ENCODE data around the gene CHD6.

Gene CHD6

GRCh38 chr20:41380551-41381193, 237.5 kb downstream of the CHD6 start:
- Mint-ChIP-seq H3K27ac (no peak overlapping the region), H3K4me1 (ENCODE audit: low read depth) (peaks cover 5% of the 10 kb centered on the region), H3K36me3 (ENCODE audit: low read depth) (no peaks in the 10 kb centered on the region), H3K4me3 (no peak overlapping the region), H3K9me3 (no peaks in the 10 kb centered on the region), H3K27me3 (ENCODE audit: low read depth) (peaks cover 47% of the 10 kb centered on the region)

- Mint-ChIP-seq H3K4me3 (no peak overlapping the region), H3K36me3 (ENCODE audit: low read depth) (no peaks in the 10 kb centered on the region), H3K27ac (no peak overlapping the region), H3K4me1 (ENCODE audit: low read depth) (peaks cover 5% of the 10 kb centered on the region), H3K9me3 (no peaks in the 10 kb centered on the region), H3K27me3 (ENCODE audit: low read depth) (peaks cover 43% of the 10 kb centered on the region)
These were observed 238.6 kb downstream of the CHD6 start for GRCh38 chr20:41379551-41379950.

DNA sequence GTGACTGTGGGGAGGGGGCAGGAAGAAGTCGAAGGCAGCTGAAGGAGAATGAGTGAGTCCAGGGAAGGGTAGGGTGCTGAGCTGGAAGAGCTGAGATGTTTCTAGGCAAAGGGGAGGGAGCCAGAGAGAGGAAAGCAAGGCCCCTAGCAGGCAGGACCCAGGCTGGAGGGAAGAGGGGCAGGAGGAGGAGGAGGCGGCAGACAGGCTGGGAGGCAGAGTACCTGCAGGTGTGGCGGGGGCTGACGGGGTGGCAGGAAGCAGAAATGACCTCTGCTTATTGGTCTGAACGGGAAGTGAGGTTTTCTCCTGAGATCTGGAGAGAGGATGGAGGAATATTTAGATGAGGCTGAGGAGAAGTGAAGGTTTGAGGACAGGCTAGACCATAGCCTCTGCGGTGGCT, 240.9 kb downstream of the CHD6 start:
- Mint-ChIP-seq H3K27me3 (ENCODE audit: low read depth) (peaks cover 45% of the 10 kb centered on the region), H3K9me3 (peaks cover 6% of the 10 kb centered on the region), H3K27ac (no peak overlapping the region), H3K4me1 (ENCODE audit: low read depth) (peaks cover 5% of the 10 kb centered on the region), H3K36me3 (ENCODE audit: low read depth) (peaks cover 1% of the 10 kb centered on the region), H3K4me3 (no peak overlapping the region)

DNA sequence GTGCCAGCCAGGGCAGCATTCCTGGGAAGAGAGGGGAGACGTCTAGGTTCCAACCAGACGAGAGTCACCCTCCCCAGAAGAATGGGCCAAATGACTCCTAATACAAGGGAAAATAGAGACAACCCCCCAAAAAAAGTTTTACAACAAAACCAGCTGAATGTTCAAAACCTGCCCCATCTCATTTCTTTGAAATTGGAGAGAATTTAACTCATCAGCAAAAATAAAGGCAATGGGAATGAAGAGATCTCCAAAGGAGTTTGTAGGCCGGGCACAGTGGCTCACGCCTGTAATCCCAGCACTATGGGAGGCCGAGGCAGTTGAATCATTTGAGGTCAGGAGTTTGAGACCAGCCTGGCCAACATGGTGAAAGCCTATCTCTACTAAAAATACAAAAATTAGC, 241.8 kb downstream of the CHD6 start:
- peaks cover 6% of the 10 kb centered on the region for H3K9me3 Mint-ChIP-seq
- H3K4me1 Mint-ChIP-seq (ENCODE audit: low read depth), result peaks cover 5% of the 10 kb centered on the region
- peaks cover 1% of the 10 kb centered on the region for H3K36me3 Mint-ChIP-seq (ENCODE audit: low read depth)
- no peak overlapping the region for H3K27ac Mint-ChIP-seq
- H3K27me3 Mint-ChIP-seq (ENCODE audit: low read depth), result peaks cover 45% of the 10 kb centered on the region
- no peak overlapping the region for H3K4me3 Mint-ChIP-seq

GRCh38 chr20:41375846-41376245, 242.3 kb downstream of the CHD6 start:
- H3K4me3 Mint-ChIP-seq, result no peak overlapping the region
- H3K27me3 Mint-ChIP-seq (ENCODE audit: low read depth), result peaks cover 47% of the 10 kb centered on the region
- H3K27ac Mint-ChIP-seq, result no peak overlapping the region

DNA sequence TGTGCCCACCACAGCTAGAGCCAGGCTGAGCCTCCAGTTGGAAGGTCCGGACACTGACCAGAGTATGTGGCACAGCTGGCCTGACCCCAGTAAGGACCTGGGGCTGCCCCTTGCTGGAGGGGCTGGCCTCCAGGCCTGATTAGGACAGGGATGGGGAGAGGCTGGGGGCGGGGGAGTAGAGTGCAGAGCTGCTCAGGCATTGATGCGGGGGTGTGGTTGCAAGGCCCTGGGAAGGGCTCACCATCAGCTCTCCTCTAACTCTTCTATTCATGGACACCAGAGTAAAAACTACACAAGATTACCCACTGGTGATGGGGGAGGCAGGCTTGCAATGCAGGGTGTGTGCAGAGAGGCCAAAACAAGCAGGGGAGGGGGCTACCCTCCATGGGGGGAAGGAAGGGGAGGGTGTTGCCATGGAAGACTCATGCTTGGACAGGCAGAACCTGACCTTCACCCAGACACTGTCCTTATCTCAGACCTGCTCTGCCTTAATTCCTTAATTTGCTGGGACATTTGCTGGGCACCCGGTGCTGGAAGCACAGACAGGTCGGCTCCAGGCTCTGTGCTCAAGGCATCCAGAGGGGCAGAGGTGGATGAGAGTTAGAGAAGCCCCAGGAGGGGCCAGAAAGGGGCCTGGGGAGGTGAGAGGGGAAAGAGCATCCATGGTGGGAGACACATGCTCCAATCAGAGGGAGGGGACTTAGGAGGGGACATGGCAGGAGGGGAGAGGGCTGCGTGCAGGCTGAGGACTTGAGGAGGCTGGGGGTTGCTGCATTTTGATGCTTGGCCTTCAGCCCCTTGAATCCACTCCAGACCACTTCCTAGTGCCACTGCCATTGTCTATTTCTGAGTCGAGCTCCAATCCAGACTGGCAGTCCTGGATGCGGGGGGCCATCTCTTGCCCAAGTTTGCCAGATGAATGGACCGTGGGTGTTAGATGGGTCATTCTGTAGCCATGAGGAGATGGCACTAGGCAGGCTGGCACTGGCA, 244.0 kb downstream of the CHD6 start:
- H3K4me3 Mint-ChIP-seq, result no peak overlapping the region
- no peak overlapping the region for H3K27ac Mint-ChIP-seq
- H3K4me1 Mint-ChIP-seq (ENCODE audit: low read depth), result no peaks in the 10 kb centered on the region
- H3K27me3 Mint-ChIP-seq (ENCODE audit: low read depth), result peaks cover 33% of the 10 kb centered on the region
- H3K36me3 Mint-ChIP-seq (ENCODE audit: low read depth), result peaks cover 1% of the 10 kb centered on the region
- H3K9me3 Mint-ChIP-seq, result peaks cover 6% of the 10 kb centered on the region

More at GRCh38 chr20:41375846-41376245, 242.3 kb downstream of the CHD6 start:
- Mint-ChIP-seq H3K9me3 (peaks cover 6% of the 10 kb centered on the region), H3K4me1 (ENCODE audit: low read depth) (peaks cover 3% of the 10 kb centered on the region), H3K36me3 (ENCODE audit: low read depth) (peaks cover 1% of the 10 kb centered on the region)

DNA sequence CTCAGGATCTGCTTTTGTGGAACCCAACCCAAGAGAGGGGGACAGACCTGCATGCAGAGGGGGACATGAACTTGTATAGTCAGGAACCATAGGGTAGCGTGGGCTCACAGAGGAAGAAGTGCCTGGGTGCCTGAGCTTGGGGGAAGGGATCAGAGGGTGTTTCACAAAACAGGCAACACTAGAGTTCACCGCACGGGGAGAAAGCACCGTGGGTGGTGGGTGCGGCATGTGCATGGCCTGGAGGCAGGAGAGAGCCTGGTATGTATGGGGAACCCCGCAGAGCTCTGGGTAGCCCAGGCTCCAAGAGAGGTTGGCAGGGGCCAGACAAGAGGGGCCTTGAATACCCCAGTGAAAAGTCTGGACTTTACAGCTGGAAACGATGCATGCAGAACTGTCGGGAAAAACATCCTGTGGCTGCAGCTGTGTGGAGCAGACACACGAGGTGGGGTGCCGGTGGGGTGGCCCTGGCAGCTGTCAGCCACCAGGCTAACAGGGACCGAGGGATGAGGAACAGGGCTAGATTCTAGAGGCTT, 244.9 kb downstream of the CHD6 start:
- Mint-ChIP-seq H3K27ac (no peak overlapping the region), H3K27me3 (ENCODE audit: low read depth) (peaks cover 36% of the 10 kb centered on the region), H3K4me1 (ENCODE audit: low read depth) (no peaks in the 10 kb centered on the region)

DNA sequence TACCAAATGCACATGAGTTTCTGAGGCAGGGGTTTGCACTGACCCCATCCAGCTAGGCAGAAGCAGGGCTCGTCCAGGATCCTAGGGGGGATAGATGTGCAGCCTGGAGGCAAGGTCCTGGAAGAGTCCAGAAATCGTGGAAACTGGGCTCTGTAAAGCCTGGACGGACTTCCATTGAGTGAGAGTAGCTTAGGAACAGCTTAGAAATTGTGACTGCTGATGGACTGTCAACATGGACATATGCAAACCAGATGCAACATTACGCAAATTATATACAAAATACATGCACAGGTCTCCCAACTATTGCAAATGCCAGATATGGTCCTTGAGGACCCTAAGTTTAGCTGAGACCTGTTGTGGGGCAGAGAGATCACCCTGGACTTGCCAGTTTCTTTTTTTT, 246.8 kb downstream of the CHD6 start:
- H3K4me1 Mint-ChIP-seq (ENCODE audit: low read depth), result no peaks in the 10 kb centered on the region
- H3K27me3 Mint-ChIP-seq (ENCODE audit: low read depth), result peaks cover 33% of the 10 kb centered on the region
- H3K4me3 Mint-ChIP-seq, result no peak overlapping the region
- peaks cover 6% of the 10 kb centered on the region for H3K9me3 Mint-ChIP-seq
- no peak overlapping the region for H3K27ac Mint-ChIP-seq
- peaks cover 1% of the 10 kb centered on the region for H3K36me3 Mint-ChIP-seq (ENCODE audit: low read depth)

More for the DNA sequence above, 244.9 kb downstream of the CHD6 start:
- Mint-ChIP-seq H3K4me3 (no peak overlapping the region), H3K9me3 (peaks cover 6% of the 10 kb centered on the region), H3K36me3 (ENCODE audit: low read depth) (peaks cover 1% of the 10 kb centered on the region)

DNA sequence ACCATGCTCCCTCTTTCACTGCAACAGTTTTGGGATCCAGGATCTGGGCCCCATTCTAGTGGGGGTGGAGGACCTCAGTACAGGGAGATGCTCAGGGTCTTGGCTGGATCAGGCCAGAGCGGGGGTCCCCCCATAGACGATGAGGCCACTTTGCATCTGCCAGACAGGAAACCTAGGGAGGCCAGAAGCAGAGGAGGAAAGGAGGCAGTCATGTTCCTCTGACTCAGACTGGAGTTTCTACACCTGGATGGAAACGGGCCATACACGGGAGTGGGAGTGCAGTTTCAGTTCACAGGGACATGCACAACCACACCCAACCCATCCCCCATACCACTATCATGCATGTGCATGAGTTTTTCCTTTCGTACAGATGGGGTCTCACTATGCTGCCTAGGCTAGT, 248.0 kb downstream of the CHD6 start:
- H3K4me1 Mint-ChIP-seq (ENCODE audit: low read depth), result no peaks in the 10 kb centered on the region
- H3K27me3 Mint-ChIP-seq (ENCODE audit: low read depth), result peaks cover 39% of the 10 kb centered on the region
- H3K27ac Mint-ChIP-seq, result no peak overlapping the region
- no peak overlapping the region for H3K4me3 Mint-ChIP-seq
- H3K36me3 Mint-ChIP-seq (ENCODE audit: low read depth), result peaks cover 1% of the 10 kb centered on the region
- H3K9me3 Mint-ChIP-seq, result peaks cover 6% of the 10 kb centered on the region

- no peaks in the 10 kb centered on the region for H3K4me1 Mint-ChIP-seq (ENCODE audit: low read depth)
- peaks cover 6% of the 10 kb centered on the region for H3K9me3 Mint-ChIP-seq
- no peak overlapping the region for H3K27ac Mint-ChIP-seq
- H3K36me3 Mint-ChIP-seq (ENCODE audit: low read depth), result peaks cover 1% of the 10 kb centered on the region
- peaks cover 44% of the 10 kb centered on the region for H3K27me3 Mint-ChIP-seq (ENCODE audit: low read depth)
- no peak overlapping the region for H3K4me3 Mint-ChIP-seq
These were observed 248.5 kb downstream of the CHD6 start for GRCh38 chr20:41369673-41370072.

- Mint-ChIP-seq H3K36me3 (ENCODE audit: low read depth) (peaks cover 1% of the 10 kb centered on the region), H3K27ac (no peak overlapping the region), H3K4me3 (no peak overlapping the region), H3K4me1 (ENCODE audit: low read depth) (no peaks in the 10 kb centered on the region), H3K9me3 (peaks cover 4% of the 10 kb centered on the region), H3K27me3 (ENCODE audit: low read depth) (peaks cover 45% of the 10 kb centered on the region)
These were observed 250.2 kb downstream of the CHD6 start for GRCh38 chr20:41367956-41368355.

GRCh38 chr20:41367393-41367695, 250.8 kb downstream of the CHD6 start:
- Mint-ChIP-seq H3K27ac (peak overlapping the region; percentile 26), H3K4me3 (peak overlapping the region; percentile 25), H3K9me3 (no peaks in the 10 kb centered on the region), H3K4me1 (ENCODE audit: low read depth) (no peaks in the 10 kb centered on the region), H3K27me3 (ENCODE audit: low read depth) (peaks cover 41% of the 10 kb centered on the region), H3K36me3 (ENCODE audit: low read depth) (no peaks in the 10 kb centered on the region)

DNA sequence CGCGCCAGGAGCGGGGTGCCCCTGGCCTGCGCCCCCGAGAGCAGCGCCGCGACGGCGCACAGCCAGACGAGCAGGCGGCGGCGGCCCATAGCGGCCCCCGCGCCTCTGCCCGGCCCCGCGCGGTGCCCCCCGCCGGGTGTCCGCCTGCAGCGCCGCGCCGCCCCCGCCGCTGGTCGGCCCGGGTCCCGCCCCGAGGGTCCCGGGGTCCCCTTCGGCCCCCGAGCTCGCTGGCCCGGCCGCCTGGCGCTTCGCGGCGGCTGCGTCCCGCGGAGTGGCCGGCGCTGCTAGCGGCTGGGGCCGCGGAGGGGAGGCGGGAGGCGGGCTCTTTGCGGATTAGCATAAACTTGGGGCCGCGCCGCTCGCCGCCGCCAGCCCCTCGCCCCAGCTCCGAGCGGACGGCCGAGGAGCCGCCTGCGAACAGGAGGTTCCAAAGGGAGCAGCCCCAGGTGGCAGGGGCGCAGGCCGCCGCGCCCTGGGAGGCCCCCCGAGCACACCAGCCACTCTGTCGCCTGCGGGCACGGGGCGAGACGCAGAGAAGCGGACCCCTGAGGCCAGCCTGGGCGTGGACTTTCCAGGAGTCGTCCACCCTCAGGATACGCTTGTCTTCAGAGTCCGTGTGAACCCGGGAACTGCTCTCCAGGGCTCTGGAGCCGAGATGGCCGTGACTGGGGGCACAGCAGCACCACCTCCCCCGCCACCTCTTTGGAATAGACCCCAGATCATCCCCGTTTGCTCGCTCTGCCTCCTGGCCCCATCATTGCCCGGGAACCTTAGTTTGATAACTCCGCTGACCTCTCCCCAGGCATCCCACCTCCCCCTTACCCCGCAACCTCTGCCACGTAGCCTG, 251.4 kb downstream of the CHD6 start, which contains the start of gene EMILIN3:
Gene EMILIN3, minus strand, starts transcription at position 273 of the 847 bp plus-strand sequence. Its CDS starts 184 bp downstream, at position 89.
- Mint-ChIP-seq H3K27me3 (ENCODE audit: low read depth) (peaks cover 41% of the 10 kb centered on the region), H3K9me3 (no peaks in the 10 kb centered on the region), H3K4me3 (peak within 1 kb of the TSS; percentile 25), H3K36me3 (ENCODE audit: low read depth) (no peaks in the 10 kb centered on the region), H3K27ac (peak within 1 kb of the TSS; percentile 26), H3K4me1 (ENCODE audit: low read depth) (no peaks in the 10 kb centered on the region)

Data from T-helper 1 cell treated with Interleukin-12 subunit alpha and Interleukin-12 subunit beta and Interleukin-4 antibody, amounts not matched to agents 30 μg/mL and 1 μg/mL, for 36 hours (primary cell).